ENCODE data around the gene GPX2.

GPX2 gene

DNA sequence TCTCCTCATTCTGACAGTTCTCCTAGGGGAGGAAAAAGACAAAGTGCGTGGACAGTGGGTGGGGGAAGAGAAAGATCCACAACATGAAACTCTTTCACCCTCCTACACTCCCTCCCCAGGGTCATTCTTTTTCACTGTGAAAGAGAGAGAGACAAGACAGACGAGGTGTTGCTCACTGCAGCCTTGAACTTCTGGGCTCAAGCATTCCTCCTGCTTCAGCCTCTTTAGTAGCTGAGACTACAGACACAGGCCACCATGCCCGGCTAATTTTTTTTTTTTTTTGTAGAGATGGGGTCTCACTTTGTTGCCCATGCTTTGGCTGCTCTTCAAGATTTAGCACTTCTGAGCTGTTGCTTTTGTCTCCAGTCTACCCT, 2.7 kb downstream of the GPX2 start:
- no peak for DNase-seq (ENCODE audit: low spot score)

DNA sequence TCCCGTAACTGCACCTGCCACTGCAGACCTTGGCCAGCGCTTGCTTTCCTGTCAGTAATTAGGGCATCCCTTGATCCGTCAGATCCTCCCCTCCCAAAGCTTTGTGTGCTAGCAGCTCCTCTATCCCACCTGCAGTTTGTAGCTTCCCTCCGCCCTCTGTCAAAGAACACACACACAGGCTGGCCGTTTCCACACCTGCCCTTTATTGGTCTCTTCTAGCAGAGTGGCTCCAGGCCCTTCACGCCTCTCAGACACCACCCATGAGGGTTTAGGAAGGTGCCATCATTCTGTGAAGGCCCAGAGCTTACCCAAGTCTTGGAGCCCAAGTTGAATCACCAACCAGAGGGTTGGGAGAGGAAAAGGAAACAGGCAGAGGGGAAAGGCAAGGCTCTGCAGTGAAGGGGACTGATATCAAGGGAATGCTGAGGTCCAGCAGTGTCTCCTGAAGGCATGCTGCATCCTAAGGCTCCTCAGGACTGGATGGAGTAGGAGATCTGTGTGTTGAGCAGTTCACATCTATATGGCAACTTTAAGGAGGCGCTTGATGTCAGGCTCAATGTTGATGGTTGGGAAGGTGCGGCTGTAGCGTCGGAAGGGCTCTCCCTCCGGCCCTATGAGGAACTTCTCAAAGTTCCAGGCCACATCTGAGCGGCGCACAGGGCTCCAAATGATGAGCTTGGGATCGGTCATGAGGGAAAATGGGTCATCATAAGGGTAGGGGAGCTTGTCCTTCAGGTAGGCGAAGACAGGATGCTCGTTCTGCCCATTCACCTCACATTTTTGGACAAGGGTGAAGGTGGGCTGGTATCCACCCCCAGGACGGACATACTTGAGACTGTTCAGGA, 3.4 kb downstream of the GPX2 start:
- no peak for DNase-seq (ENCODE audit: low spot score)

DNA sequence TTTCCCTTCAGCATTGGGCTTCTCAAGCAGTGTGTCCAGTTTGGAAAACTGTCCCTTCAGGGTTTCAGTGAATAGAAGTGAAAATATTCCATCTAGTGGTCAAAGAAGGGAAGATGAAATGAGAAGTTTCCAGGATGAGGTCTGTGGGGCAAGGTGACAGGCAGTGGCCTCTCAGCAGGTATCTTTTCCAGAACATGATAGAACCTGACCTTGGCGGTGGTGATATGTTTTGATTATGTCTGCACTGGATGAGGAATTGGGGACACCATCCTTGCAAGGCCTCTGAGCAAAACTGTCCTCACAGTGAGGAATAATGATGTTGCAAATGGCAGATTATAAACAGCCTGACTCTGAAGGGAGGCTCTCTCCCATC, 4.7 kb downstream of the GPX2 start:
- DNase-seq (ENCODE audit: low spot score): peak; percentile 19

DNA sequence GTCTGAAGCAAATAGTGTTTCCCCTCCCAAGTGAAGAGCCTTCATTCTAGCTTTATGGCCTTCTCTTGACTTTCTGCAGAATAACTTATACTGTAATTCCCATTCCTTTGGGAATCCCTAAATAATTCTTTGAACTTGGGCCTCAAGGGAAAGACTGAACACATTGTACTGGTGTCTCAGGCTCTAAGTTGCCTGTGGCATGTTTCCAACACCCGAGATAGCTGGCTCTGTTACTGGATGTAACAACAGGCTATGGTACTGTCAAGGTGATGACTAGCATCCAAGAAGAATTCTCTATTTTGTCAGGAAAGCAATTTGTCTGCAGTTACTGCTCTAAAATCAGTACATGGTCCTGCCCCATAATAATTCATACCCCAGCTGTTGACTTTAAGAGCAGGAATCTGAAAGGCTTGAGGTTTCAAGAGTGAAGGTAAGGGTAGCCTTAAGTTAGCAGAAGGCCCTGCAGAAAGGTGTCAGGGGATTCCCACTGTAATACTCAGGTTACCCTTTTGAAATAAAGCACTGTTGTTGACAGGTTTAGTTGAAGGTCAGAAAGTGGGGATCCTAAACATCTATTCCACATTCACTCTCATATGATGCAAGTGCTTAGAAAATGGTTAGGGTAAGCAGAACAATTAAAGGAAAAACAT, 5.2 kb downstream of the GPX2 start:
- DNase-seq (ENCODE audit: low spot score): no peak

DNA sequence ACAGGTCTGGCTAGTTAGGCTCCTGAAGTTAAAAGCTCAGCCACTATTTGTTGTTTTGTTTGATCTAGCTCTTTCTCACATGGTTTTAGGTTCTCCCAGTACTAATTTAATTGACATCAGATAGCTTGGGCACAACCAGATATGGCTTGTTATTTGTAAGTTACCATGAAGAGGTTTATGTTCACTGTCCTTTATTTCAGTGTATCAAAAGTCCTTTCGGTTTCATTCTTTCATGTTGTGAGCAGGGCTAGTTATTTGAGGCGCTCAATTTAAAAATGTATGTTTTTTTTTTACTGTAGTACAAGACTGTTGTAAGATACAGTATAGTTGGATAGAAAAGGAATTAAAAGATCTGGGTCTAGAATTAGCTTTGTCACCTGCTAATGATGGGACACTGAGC, 7.0 kb downstream of the GPX2 start:
- DNase-seq (ENCODE audit: low spot score): no peak

DNA sequence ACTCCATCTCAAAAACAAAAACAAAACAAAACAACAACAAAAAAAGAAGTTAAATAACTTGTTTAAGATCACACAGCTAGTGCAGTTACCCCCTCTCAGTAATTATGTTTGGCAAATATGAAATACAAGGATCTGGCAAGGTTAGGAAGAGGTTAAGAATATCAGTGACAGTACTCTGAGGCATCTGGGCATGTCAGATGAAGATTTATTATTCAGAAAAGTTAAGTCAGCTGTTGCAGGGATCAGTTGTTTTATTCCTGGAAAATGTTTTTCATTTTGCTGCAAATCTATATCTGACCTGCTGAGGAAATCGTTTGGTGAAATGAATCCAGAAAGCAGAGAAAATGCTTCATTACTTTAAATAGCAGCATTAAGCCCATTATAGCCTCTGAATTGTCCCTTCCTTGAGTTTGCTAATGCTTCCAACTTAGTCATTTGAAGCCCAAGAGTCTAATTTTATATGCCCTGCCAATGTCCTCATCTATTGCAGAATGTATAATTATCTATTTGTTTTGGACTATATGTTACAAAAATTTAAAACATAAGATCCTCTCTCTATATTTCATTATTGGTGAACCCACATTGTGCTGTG, 8.1 kb downstream of the GPX2 start:
- no peak for DNase-seq (ENCODE audit: low spot score)

DNA sequence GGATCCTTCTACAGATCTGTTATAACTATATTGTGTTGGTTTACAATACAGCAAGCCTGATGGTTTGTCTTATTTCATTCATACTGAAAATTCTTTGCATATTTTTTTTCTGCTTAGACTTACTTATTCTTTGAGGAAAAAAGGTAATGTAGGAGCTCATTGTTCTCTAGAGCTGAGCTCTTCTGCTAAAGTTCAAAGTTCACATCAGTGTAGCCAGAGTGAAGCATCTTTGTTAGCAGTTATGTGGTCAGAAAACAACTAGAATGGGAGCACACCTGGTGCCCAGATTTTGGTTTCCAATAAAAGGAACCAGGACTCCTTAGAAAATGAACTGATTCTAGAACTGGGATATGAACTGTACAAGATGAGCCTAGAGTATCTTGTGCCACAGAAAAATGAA, 10.3 kb downstream of the GPX2 start:
- no peak for DNase-seq (ENCODE audit: low spot score)

DNA sequence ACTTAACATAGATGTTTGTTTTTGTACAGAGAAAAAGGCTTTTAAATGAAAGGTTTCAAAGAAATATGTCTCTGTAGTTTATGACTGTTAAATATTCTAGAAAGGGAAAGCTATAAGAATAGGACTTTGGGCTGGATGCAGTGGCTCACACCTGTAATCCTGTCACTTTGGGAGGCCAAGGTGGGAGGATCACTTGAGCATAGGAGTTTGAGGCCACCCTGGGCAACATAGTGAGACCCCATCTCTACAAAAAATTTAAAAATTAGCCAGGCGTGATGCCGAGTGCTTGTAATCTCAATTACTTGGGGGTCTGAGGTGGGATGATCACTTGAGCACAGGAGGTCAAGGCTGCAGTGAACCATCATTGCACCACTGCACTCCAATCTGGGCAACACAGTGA, 11.4 kb downstream of the GPX2 start:
- DNase-seq (ENCODE audit: low spot score): no peak

DNA sequence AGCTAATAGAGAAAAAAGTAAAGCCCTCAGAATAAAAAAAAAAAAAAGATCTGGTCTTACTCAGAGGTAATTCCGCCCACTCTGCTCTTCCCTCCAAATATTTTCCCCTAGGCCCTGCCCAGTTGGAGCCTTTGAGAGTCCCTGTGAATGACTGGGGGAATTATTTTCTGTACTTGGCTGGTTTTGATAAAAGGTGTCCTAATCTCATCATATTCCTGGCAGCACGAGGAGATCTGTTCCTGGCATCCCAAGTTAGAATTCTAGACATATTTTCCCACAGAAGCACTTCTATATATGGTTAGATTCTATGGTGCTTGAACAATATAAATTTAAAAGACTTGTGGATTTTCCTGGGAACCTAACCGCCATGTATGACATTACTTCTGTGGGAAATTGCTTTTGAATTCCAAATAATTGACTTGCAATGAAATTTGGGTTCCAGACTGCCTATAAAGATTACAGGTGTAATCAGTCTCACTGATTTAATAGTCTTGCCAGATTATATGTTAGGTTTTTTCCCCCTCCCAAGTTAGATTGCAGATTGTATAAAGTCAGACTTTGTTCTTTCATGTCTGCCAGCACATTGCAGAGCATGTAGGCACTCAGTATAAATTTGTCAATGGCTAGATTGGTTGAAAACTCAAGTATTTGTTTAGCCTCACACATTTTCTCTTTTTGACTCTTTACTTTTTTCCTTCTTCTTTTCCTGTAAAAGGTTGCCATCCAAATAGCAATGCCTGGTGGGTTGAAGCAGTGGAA, 12.3 kb downstream of the GPX2 start:
- DNase-seq (ENCODE audit: low spot score): no peak

DNA sequence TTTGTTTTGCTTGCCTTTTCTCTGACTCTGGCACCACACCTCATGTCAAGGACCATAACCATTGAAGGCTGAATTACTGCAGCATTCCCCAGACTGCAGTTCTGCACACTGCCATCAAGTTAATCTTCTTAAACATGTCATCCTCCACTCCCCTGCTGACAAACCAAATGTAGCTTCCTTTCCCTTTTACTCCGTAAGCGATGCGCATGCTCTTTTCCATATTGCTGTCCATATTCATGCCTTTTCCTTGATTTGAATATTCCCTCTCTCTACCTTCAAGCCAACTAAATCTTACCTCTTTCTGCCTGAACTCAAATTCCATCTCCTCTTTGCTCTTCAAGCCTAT, 13.6 kb downstream of the GPX2 start:
- DNase-seq (ENCODE audit: low spot score): no peak

DNA sequence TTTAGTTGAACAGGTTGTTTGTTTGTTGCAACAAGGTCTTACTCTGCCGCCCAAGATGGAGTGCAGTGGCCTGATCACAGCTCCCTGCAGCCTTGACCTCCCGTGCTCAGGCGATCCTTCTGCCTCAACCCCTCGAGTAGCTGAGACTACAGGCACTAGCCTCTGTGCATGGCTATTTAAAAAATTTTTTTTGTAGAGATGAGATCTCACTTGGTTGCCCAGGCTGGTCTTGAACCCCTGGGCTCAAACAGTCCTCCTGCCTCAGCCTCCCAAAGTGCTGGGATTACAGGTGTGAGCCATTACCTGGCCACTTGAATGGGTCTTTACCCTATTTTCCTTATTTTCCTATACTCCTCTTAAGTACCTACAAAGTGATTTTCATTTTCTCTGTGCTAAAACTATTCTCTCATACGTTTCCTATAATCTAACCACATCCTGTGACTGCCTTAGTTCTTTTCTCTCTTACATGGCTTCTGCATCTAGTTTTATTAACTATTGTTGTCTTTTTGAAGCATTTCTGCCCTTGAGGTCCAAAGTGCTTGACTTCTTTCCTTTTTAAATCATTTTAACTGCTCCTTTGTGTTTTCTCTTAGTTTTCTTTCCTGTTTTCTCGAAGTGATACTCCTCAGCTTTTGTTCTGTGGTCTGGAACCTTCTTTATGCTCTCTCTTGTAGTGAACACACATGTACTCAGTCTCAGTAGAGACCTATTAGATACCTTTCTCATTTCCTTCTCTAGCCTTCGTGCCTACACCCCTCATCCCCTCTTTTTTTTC, 14.1 kb downstream of the GPX2 start:
- DNase-seq (ENCODE audit: low spot score): no peak

DNA sequence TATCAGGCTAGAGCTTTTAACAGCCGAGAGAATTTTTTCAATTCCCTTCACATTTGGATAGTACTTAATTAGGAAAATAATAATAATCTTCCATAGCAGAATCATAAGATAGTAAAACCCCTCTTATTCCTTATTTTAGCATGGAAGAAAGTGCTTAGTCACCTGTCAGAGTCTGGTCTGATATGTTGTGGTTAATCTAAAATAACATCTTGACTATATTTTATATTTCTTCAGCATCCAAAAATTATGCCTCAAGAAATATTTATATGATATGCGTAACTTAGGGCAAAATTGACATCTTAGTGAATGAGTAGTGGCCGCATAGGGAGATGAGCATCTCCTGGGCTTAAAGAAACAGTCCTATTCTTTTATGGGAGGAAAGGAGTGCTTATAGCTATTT, 15.5 kb downstream of the GPX2 start:
- no peak for DNase-seq (ENCODE audit: low spot score)

DNA sequence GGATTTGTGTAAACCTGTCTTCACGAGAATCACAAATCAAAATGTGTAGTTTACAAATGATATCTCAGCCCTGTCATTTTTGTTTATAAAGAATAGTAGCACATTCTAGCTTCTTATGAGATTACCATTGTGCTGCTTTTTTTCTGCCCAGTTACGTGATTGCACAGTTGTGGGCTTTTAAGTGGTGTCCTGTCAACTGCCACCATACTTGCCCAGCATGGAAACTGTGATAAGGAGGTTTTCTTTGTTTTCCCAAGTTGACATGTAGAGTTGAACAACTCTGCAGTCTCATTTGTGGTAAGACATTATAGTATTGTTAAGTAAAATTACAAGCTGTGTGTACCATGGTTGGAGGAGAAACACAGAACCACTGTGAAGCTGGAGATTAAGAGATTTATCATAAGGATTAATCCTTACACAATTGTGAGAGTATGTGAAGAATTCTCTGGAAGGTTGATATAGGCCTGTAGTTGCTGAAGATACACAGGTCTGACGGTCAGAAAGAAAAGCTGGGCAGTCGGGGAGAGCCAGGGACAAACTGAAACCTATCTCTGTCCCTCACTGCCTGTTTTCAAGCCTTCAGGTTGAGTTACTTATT, 16.0 kb downstream of the GPX2 start:
- DNase-seq (ENCODE audit: low spot score): no peak

DNA sequence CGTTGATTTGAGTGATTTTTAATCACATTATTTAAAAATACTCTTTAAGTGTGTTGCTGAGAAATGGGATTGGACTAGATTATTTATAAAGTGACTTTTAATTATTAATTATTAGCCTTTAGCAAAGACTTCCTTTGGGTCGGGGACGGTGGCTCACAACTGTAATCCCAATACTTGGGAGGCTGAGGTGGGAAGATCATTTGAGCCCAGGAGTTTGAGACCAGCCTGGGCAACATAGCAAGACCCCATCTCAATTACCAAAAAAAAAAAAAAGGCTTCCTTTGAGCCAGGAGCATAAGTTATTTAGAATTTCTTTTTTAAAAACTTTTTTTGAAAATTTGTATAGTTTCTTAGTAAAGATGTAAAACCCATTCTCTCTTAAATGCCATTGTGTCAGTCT, 19.5 kb downstream of the GPX2 start:
- DNase-seq (ENCODE audit: low spot score): no peak

DNA sequence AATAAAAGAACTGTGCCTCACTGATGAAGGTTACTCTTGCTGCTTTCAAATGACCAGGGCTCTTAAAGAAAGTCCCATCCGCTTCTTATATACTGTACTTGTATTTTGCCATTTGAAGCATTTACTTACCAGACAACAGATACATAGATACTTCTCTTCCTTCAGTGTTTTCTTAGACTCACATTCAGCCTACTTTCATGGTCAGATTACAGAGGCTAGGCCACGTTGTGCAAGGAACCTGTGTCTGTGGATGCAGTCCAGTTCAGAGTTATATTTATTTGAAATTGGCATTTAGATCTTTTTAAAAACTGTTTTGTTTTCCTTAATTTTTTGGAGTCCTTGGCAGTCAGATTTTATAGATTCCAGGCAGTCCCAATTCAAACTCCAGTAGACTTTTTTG, 22.1 kb downstream of the GPX2 start:
- DNase-seq (ENCODE audit: low spot score): no peak

DNA sequence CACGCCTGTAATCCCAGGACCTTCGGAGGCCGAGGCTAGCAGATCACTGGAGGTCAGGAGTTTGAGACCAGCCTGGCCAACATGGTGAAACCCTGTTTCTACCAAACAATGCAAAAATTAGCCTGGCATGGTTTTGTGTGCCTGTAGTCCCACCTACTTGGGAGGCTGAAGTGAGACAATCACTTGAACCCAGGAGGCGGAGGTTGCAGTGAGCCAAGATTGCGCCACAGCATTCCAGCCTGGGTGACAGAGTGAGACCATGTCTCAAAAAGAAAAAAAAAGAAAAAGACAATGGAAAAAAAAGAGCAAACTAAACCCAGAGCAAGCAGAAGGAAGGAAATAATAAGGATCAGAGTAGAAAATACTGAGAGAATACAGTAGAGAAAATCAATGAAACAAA, 22.9 kb downstream of the GPX2 start:
- DNase-seq (ENCODE audit: low spot score): no peak

DNA sequence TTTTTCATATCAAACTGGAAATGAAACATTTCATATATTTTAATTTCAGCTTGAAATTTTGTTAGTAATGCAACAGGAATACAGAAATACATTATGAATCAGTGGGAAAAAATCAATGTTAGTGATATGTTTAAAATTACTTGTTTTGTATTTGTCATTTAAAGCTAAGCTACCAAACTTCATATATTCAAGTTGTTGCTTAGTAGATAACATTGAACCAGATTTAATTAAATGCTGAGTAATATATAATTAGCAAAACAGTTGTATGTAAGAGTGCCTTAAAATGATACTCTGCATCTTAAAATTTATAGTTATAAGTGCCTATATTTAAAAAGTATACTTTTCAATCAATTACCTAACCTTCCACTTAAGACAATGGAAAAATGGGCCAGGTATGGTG, 23.3 kb downstream of the GPX2 start:
- DNase-seq (ENCODE audit: low spot score): no peak

DNA sequence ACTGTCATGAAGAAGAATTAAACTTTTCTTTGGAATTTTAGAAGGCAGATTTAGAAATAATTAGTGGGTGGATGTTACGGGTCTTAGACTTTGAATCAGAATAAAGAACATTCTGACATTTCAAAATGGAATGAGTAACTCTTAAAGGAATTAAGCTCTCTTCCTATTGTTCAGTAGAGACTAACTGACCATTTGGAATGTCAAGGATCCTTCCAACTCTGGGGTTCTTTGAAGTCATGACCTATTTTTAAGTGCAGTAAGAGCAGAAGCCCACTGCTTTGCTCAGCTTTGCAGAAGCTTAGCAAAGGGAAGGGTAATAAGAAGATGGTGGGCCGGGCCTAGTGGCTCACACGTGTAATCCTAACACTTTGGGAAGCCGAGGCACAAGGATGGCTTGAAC, 24.3 kb downstream of the GPX2 start:
- DNase-seq (ENCODE audit: low spot score): peak; percentile 25

DNA sequence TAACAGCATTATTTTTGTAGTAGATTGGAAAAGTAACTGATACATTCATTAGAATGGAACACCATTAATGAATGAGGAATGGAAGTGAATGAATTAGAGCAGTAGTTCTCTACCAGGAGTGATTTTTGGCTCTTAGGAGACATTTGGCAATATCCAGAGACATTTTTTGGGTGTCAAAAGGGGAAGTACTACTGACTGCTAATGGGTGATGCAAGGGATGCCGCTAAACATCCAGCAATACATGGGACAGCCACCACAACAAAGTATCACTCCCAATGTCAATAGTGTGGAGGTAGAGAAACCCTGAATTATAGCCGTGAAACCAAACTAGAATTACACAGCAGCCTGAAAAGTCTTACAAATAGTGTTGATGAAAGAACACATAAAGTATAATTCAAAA, 26.7 kb downstream of the GPX2 start:
- no peak for DNase-seq (ENCODE audit: low spot score)

DNA sequence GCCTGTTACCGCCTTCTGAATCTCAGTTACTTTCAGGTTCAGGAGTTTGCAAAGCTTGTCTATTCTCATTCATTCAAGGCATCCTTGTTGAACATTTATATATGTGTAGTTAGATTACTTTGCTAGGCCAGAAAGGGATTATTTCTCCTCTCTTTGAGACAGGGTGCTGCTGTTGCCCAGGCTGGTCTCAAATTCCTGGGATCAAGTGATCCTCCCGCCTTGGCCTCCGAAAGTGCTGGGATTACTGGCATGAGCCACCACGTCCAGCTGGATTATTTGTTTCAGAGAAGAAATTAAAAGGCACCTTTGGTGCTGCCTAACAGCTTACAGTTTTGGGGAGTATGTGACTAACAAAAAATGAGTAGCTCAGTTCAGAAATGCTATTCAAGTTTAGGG, 27.5 kb downstream of the GPX2 start:
- DNase-seq (ENCODE audit: low spot score): no peak

DNA sequence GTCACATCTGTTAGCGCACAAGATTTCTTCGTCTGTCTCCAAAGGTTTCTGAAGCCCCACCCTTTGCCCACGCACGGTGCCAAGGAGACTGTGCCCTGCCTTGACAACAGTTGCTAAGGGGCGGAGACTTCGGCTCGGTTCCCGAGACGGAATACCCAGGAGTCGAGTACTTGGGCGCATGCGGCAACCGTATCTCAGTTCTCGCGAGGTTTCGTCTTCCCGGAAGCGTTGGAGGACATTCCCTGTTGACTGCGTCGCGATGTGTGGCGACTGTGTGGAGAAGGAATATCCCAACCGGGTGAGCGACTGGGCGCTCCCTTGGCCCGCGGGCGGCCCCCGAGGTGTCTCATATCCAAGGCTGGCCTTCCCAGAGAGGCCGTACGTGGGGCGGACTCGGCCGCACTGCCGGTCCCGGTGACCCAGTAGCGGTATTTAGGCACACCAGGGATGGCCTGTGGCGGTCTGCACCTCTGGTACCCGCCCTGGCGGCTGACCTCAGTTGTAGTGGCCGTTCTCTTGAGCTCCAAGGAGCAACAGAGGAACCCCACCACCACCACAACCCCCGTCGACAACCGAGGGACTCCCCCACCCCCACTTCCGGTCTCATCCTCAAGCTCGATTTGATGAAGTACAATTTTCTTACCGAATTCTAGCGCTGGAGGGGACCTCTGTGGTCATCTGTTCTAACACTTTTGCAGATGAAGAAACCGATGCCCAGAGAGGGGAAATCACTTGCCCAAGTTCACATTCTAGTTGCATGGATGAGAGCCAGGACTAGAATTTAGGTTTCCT, 28.1 kb downstream of the GPX2 start, which contains the start of gene CHURC1:
TSS of gene CHURC1 (plus strand) at position 219 of the 792 bp plus-strand sequence. CDS start at position 260, 41 bp downstream.
- DNase-seq (ENCODE audit: low spot score): peak; percentile 98

All from AG08395 (cell line).